Measurements from ENCODE around the gene RTRAF. TPM values are rescaled to one million over a fixed set of nuclear protein-coding genes. Genes with fewer than 3 reads are reported as not detected.

The RTRAF gene
- total and polyA plus RNA-seq, 10 of the 15 experiments (the other 5 are each of a cell fraction or from before 2014, with no cell fraction given): 248 to 540 (median 368) TPM

DNA sequence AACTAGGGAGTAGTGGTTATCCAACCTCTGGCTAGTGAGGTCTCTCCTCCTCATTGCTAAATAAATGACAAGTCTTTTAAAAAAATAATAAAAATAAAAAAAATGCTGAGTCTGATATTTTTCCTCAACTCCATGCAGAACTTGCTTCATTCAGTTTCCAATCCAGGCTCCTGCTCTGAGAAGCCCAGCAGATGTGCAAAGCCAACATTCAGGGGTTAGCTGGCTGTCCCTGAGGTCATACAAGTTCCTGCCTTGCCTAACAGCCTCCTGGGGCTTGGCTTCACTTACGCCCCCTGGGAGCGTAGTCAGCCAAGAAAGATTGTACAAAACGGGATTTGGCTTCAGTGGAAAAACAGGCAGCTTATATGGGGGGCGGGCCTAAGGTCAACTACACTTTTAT, 23.3 kb downstream of the RTRAF start:
- SMC1A ChIA-PET (ENCODE audit: uncharacterized antibody, unreplicated experiment): interaction anchor here (1.0 kb wide), 1 partner anchor 17 kb away, joined by 3 read pairs; no protein-coding TSS in a partner anchor
- WGBS (ENCODE audit: insufficient coverage, insufficient replicate concordance, low lambda C conversion rate, missing lambda C conversion rate): 97% methylated on average over 4 of the region's 4 CpGs
- DNase-seq (ENCODE audit: low read depth, low spot score) (no peak), FAIRE-seq (no peak), ATAC-seq (no peak)
- Histone ChIP-seq H2AFZ (ENCODE audit: control insufficient read depth, low read depth, low read length) (no peak overlapping the region), H4K20me1 (ENCODE audit: control insufficient read depth, insufficient read depth) (no peaks in the 10 kb centered on the region), H3K4me2 (ENCODE audit: control insufficient read depth, insufficient read depth) (no peak overlapping the region), H3K4me1 (ENCODE audit: control insufficient read depth, insufficient read depth, low read length) (no peaks in the 10 kb centered on the region), H3K9ac (ENCODE audit: control insufficient read depth, insufficient read depth, low read length) (no peak overlapping the region), H3K9me3 (replicated peaks; ENCODE audit: control insufficient read depth, insufficient read depth, low read length) (no peaks in the 10 kb centered on the region), H3K27me3 (replicated peaks in 1 of 2; ENCODE audit: control insufficient read depth in 2 of 2, insufficient read depth in 2 of 2, low read length in 1 of 2) (no peaks in the 10 kb centered on the region), H3K4me3 (no peak overlapping the region), H3K79me2 (ENCODE audit: control insufficient read depth, insufficient read depth, low read length) (no peaks in the 10 kb centered on the region), H3K36me3 (ENCODE audit: control insufficient read depth in 2 of 2, insufficient read depth in 2 of 2, low read length in 1 of 2) (peaks cover 15 to 22% of the 10 kb centered on the region in 2 experiments; a peak in 3 of 4 replicates), H3K27ac (ENCODE audit: control insufficient read depth, insufficient read depth) (no peak overlapping the region)
- POLR2A ChIA-PET: no interaction called here
- in situ Hi-C loops (cut with MboI): no loop called here
- CTCF ChIA-PET: interaction anchor here (2.8 kb wide), 1 partner anchor 17 kb away, joined by 12 read pairs; no protein-coding TSS in a partner anchor
- RAD21 ChIA-PET (ENCODE audit: unreplicated experiment): interaction anchor here (0.6 to 1.4 kb wide), 2 partner anchors 18 to 810 kb away, joined by 3 read pairs; no protein-coding TSS in a partner anchor
- BruUV-seq (replicated peaks): no TSS peak
- TF ChIP-seq FOXM1 (IDR thresholded peaks at IDR 0.05; ENCODE audit: low read depth, low read length) (no peak), NKRF (conservative IDR thresholded peaks at IDR 0.05) (no peak), SIX5 (IDR thresholded peaks at IDR 0.05; ENCODE audit: low read depth, low read length, severe bottlenecking) (no peak), ZNF274 (IDR thresholded peaks at IDR 0.05; ENCODE audit: insufficient read depth, insufficient read length) (no peak), ZBED1 (IDR thresholded peaks at IDR 0.05; ENCODE audit: borderline replicate concordance) (no peak), IRF4 (IDR thresholded peaks at IDR 0.05; ENCODE audit: low read depth, low read length) (no peak), PML (IDR thresholded peaks at IDR 0.05; ENCODE audit: low read length) (no peak), USF1 (IDR thresholded peaks at IDR 0.05; ENCODE audit: borderline replicate concordance, extremely low read length, insufficient read depth, low read depth, low read length) (no peak), CHD1 (IDR thresholded peaks at IDR 0.05; ENCODE audit: low read depth, low read length) (no peak), STAT1 (conservative IDR thresholded peaks at IDR 0.05) (no peak), RUNX3 (IDR thresholded peaks at IDR 0.05; ENCODE audit: low read length) (no peak)
- intact Hi-C loops (cut with micrococcal nuclease; ENCODE audit: unreplicated experiment): no loop called here
